Measurements from ENCODE around the gene LYPD6B. TPM values are rescaled to one million over a fixed set of nuclear protein-coding genes. Genes with fewer than 3 reads are reported as not detected.

Gene LYPD6B
- total RNA-seq, result not detected in 2 replicates

- no peak for DNase-seq (ENCODE audit: low read depth in 2 of 2)
Measured at GRCh38 chr2:149038442-149039212, at the start of gene LYPD6B. LYPD6B (plus strand) TSS chr2:149038699; CDS start chr2:149130949, 92,250 bp downstream.

- peak; percentile 60 to 84 for DNase-seq (ENCODE audit: low read depth in 2 of 2)
Measured at GRCh38 chr2:148989882-148990493, 48.5 kb upstream of the LYPD6B start.

GRCh38 chr2:148990968-148991367 is 47.5 kb upstream of the LYPD6B start:
- DNase-seq (ENCODE audit: low read depth in 2 of 2), result no peak

DNA sequence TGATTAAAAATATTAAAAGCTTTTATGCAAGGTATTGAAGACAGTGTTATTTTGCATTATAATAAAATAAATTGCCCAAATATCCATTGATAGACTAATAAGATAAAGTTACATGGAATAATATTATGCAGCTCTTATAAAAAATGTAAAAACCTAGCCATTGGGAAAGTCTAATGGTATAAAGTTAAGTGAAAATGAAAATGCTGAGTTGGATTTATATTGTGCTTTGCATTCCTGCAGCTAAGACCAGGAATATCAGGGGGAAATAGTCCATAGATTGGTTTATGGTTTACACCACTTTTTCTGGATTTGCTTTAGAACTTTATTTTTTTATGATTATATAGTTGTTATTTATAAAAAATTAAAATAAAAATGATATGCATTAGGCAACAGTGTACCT is 46.1 kb upstream of the LYPD6B start:
- no peak for DNase-seq (ENCODE audit: low read depth in 2 of 2)

GRCh38 chr2:148993351-148993750 is 45.1 kb upstream of the LYPD6B start:
- DNase-seq (ENCODE audit: low read depth in 2 of 2), result no peak

- DNase-seq (ENCODE audit: low read depth in 2 of 2), result no peak
Measured at GRCh38 chr2:148994341-148994740, 44.2 kb upstream of the LYPD6B start.

DNA sequence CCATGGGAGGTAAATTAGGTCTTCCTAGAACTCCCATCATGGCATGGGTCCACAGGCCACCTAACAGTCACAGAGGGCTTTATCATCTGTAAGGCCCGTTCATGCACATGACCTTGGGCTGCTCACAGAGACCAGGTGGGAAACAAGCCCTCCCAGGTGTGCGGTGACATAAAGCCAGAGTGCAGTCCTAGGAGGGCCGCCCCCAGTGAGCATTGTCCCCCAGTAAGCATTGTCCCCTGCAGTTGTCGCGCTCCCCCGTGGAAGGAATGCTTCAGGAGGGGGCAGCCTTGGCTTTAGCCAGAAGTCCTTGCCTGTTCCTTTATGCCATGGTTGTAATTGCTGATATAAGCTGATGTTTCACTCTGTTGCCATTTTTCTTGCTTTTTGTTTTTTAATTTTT is 41.7 kb upstream of the LYPD6B start:
- no peak for DNase-seq (ENCODE audit: low read depth in 2 of 2)

GRCh38 chr2:148998165-148998830 is 40.2 kb upstream of the LYPD6B start:
- DNase-seq (ENCODE audit: low read depth in 2 of 2), result no peak

- no peak for DNase-seq (ENCODE audit: low read depth in 2 of 2)
Measured at GRCh38 chr2:148998831-148999200, 39.7 kb upstream of the LYPD6B start.

- no peak for DNase-seq (ENCODE audit: low read depth in 2 of 2)
Measured at GRCh38 chr2:148999451-148999921, 39.0 kb upstream of the LYPD6B start.

DNA sequence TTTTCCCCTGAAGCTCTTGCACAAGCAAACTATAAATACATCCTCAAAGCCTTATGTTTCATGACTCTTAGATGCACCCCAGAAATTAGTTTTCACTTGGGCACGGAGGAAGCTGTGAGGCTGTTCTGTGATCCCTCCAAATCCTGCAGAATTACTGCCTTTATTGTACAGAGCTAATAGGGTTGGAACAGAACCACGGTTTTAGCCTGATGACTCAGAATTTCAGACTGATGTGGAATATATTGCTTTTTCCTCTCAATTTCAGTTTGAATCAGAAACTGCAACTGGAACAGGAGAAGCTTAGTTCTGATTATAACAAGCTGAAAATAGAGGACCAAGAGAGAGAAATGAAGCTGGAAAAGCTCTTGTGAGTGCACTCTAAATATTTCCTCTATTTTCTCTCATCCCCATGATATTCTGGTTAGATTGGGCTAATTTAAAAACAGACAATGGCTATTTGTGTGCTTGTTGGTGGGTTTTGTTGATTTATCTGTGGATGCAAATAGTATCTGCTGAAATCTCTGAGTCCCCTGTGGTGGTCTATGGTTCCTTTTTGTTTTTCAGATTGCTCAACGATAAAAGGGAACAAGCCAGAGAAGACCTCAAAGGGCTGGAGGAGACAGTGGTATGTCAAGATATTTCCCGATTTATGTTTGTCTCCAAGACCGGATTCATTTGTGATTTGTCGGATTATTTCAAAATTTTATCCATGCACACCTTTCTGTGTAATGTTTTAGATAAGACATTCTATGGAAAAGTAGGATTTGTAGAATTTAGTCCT is 38.2 kb upstream of the LYPD6B start:
- no peak for DNase-seq (ENCODE audit: low read depth in 2 of 2)

DNA sequence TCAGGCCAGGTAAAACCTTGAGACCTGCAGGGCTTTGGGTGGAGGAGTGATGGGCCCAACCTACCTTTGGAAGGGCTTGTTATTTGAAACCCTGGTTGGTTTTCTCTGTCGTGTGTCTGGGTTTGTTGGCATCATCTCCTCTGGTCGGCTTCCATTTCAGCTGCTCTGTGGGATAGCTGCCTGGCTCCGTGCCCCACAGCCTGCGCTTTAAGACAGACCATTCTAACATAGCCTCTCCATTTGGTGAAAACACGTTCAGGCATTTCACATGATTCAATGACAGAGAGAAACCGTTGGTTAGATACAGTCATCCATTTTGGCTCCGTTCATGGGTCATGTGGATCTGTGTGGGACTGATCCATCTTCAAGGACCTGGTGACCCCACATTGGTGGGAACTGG is 37.0 kb upstream of the LYPD6B start:
- DNase-seq (ENCODE audit: low read depth in 2 of 2), result no peak

DNA sequence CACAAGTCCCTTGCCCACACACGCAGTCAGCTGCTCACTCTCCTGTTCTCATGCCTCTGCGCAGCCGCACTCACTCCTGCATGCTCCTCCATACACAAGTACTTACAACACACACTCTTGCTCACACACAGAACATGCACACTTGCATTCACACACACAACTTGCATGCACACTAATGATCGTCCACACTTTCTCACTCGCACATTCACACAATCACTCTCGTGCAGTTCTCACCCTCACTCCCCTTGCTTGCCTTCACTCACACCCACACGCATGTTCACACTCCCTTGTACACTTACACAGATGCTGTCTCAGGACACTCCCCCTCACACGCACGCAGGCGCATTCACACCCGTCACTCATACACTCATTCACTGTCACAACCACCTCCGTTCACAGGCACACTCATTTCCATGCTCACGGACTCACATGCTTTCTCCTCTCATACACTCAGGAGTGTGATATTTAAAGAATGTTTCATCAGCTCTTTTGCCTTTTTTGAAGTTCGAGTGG is 36.1 kb upstream of the LYPD6B start:
- DNase-seq (ENCODE audit: low read depth in 2 of 2), result no peak

DNA sequence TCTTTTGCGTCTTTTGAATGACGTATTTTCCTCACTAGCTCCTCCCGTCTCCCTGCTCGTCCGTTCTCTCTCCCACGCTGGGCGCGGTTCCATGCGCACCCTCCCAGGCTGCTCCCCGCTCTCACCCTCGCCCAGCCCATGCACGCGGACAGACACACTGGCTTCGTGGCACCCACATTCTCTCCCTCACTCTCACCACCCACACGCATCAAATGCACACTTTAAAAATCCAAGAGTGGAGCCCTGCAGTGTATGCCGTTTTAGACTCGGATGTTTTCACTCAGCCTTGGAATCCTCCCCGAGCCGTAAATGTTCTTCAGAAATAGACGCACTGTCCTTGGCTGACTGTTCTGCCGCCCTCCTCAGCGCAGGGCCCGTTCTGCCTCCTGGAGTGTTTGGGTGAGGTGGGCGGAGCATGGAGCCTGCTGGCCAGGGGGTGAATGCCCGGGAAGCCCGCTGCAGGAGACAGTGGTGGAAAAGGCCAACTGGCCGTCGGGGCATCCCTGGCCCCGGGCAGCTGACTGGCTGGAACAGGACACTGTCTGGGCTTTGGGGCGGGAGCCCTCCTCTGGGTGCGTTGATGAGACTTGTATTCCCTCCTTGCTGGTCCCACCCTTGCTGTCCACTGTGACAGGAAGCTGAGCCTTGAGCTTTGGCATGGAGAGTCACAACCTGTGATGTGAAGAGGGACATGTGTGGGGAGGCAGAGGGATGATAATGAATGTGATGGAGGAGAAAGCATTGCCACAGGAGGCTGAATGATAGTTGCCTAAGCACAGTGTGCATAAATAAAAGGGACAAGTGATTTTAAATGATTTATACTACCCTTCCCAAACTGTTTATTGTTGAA is 35.4 kb upstream of the LYPD6B start:
- no peak for DNase-seq (ENCODE audit: low read depth in 2 of 2)

- DNase-seq (ENCODE audit: low read depth in 2 of 2), result no peak
Measured at GRCh38 chr2:149004836-149005235, 33.7 kb upstream of the LYPD6B start.

DNA sequence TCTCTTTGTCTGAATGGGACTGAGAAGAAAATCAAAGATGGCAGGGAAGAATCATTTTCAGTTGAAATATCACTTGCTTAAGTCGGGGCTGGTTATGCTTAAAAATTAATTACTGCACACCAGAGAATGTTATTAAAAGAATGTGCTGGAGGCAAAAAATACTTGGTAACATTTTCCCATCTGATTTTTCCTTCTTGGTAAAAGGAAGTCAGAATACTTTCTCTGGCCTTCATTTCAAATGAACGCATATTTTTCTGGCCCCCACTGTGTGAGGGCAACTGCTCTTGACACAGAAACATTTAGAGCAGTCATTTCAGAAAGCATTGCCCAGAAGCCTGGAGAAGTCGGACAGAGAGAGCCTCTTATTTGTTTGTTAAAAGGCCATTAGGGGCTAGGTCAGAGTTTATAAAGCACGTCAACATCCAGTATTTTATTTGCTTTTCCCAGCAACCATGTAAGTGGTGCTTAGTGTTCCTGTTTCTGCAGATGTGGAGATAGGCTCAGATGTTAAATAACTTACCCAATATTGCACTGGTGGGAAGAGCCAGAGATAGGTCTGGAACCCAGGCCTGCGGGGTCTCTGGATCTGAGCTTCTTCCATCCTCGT is 32.9 kb upstream of the LYPD6B start:
- DNase-seq (ENCODE audit: low read depth in 2 of 2), result no peak

- no peak for DNase-seq (ENCODE audit: low read depth in 2 of 2)
Measured at GRCh38 chr2:149006883-149007543, 31.5 kb upstream of the LYPD6B start.

DNA sequence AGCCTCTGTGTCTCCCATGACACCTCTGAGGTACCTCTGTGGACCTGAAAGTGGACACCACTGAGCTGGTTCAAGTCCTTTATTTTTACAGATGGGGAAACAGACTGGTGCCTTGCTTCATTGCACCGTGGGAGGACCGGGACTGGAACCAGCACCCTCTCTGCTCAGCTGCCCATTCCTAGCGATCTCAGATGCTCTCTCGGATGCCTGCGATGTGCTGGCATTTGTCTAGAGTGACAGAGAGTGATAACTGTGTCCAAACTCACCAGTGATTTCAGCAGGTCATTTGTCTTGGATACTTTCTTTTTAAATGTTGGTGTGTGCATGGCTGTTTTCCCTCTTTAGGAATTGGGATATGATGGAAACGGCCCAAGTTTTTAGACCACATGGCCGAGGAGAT is 30.1 kb upstream of the LYPD6B start:
- no peak for DNase-seq (ENCODE audit: low read depth in 2 of 2)

- no peak for DNase-seq (ENCODE audit: low read depth in 2 of 2)
Measured at GRCh38 chr2:149009576-149010461, 28.7 kb upstream of the LYPD6B start.
